GM18511 (cell line): ENCODE measurements around the gene CACNB4.
"Not testable (repeated sequence)": the region's sequence is repeated elsewhere in the genome, so short reads cannot be mapped to it uniquely, and the experiment has no call there.

Experiments
- ATAC-seq: cut with Tn5 transposase; IDR thresholded peaks from one replicate; pipeline ENCODE4 v1.9.1; 2021; ENCODE audit warnings: mild to moderate bottlenecking, moderate library complexity; ENCODE audit not compliant: unreplicated experiment

CACNB4 gene

GRCh38 chr2:152025678-152026287 lies 73.1 kb downstream of the CACNB4 start:
- peak; percentile 89 for ATAC-seq

- no peak for ATAC-seq
Observed at GRCh38 chr2:152024477-152024876, 74.4 kb downstream of the CACNB4 start.

GRCh38 chr2:152022090-152022489 lies 76.8 kb downstream of the CACNB4 start:
- ATAC-seq: no peak

GRCh38 chr2:152021001-152021400 lies 77.8 kb downstream of the CACNB4 start:
- not testable (repeated sequence) for ATAC-seq

GRCh38 chr2:152019732-152020131 lies 79.1 kb downstream of the CACNB4 start:
- peak; percentile 60 for ATAC-seq

- no peak for ATAC-seq
Observed at GRCh38 chr2:152016181-152017120, 82.4 kb downstream of the CACNB4 start.

GRCh38 chr2:152015552-152015951 lies 83.3 kb downstream of the CACNB4 start:
- ATAC-seq: no peak

GRCh38 chr2:152012697-152013096 lies 86.1 kb downstream of the CACNB4 start:
- ATAC-seq: no peak

GRCh38 chr2:152011724-152012123 lies 87.1 kb downstream of the CACNB4 start:
- no peak for ATAC-seq

GRCh38 chr2:152005607-152006006 lies 93.2 kb downstream of the CACNB4 start:
- no peak for ATAC-seq

- not testable (repeated sequence) for ATAC-seq
Observed at GRCh38 chr2:152003283-152003682, 95.6 kb downstream of the CACNB4 start.

- ATAC-seq: peak; percentile 79
Observed at GRCh38 chr2:151999053-151999452, 99.8 kb downstream of the CACNB4 start.

GRCh38 chr2:151996243-151997003 lies 102.4 kb downstream of the CACNB4 start:
- no peak for ATAC-seq

- no peak for ATAC-seq
Observed at GRCh38 chr2:151995161-151995557, 103.7 kb downstream of the CACNB4 start.

- ATAC-seq: not testable (repeated sequence)
Observed at GRCh38 chr2:151994178-151994577, 104.7 kb downstream of the CACNB4 start.

GRCh38 chr2:151991010-151991409 lies 107.8 kb downstream of the CACNB4 start:
- no peak for ATAC-seq

- no peak for ATAC-seq
Observed at GRCh38 chr2:151989378-151989777, 109.5 kb downstream of the CACNB4 start.

GRCh38 chr2:151987484-151987883 lies 111.4 kb downstream of the CACNB4 start:
- ATAC-seq: no peak

GRCh38 chr2:151984424-151985083 lies 114.3 kb downstream of the CACNB4 start:
- peak; percentile 52 for ATAC-seq

GRCh38 chr2:151983221-151983620 lies 115.6 kb downstream of the CACNB4 start:
- no peak for ATAC-seq

- ATAC-seq: no peak
Observed at GRCh38 chr2:151981886-151982285, 117.0 kb downstream of the CACNB4 start.
